NCI-H1105 treated with DMSO at 0.1 percent for 48 hours (cell line): ENCODE data around the gene ALDH1A2.
"Not testable (repeated sequence)": the region's sequence is repeated elsewhere in the genome, so short reads cannot be mapped to it uniquely, and the experiment has no call there.

Experiments used
- DNase-seq: peaks from one replicate; lab custom pipeline; 2025; lab: John Stamatoyannopoulos, UW

Gene ALDH1A2

DNA sequence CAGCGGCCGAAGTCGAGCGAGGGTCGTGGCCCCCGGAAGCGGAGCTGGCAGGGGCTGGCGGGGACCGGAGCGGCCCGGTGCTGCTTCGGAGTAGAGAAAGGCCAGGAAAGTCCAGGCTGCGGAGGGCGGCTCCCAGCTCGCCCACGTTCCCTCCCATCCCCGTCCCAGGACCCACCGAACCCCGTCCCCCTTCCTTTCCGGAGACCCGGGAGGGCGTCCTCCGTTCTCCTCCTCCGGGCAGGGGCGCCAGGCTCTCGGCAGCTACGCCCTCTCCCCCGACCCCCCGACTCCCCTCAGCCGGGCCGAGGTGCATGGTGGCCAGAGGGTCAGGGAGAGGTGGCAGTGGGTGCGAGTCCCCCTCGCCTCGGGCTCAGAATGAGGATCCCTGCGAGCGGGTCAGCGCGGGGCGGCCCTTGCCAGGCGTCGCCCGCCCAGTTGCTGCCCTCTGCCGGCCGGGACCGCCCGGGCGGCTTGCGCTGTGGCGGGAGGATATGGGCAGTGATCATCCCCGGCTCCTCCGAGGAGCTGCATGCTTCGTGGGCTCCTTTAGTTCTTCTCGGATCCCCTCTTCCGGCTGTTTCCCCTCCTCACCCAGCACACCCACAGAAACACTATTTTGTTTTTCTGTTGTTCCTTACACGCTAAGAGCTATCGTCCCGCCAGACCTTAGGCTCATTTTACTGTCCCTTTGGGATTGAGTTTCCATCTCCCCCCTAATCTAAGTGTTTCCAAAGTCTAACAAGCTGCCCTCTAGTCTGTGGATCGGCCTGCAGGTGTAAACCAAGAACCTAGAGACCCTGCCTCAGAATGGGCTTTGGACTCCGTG, 744 bp upstream of the ALDH1A2 start:
- peak; percentile 70 for DNase-seq

DNA sequence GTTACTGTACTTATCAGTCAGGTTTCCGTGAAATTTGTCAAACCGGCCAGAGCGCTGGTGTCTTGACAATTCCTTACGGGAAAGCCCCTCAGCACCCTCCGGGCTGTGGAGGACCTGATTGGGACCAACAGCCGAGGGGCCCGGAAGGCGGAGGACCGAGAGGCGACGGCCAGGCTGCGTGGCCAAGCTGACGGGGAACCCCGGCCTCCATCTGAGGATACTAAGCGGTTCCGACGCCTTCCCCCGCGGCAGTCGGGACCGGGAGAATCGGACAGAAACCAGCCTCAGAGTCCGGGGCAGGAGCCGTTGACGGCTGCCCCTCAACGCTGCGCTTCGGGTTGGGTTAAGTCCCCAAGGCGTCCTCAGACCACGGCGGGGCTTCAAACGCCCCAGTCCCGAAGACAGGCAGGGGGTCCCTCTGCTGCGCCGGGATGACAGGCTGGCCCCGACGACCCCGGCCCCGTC, 499 bp downstream of the ALDH1A2 start:
- no peak for DNase-seq

DNA sequence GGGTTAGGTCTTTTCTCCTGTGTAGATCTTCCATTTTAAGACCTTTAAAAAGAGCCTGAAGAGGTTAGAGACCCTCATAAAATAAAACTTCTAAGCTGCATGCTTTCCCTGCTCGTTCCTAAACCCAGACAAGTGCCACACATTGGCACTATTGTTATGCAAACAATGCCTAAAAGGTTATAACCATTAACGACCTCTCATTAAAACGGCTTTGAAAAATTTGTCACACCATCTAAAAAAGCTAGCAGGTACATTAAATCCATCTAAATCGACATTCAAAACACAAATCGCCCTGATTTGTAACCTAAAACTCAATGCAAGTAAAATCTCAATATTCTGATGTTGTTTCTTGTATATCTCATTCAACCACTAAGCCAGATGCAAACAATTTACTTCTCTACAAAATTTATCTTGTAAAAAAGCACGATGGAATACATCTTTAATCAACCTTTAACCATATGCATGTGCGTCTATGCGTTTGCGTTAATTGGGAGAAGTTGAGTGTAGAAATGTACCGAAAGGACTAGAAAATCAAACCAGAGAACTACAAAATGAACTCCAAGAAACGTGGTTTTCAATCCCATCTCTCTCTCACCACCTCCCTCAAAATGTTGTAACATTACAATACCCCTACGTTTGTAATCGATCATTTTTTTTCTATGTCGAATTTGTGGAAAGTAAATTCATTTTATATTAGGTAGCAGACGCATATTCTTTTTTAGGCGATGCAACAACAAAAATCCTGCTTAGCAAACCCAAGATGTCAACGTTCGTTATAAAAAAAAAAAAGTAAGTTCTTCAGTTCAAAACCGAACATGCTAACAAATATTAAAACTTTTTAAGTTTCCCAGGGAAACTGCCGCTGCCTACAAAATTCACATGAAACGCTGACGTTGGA, 1.2 kb downstream of the ALDH1A2 start:
- peak; percentile 17 for DNase-seq

DNA sequence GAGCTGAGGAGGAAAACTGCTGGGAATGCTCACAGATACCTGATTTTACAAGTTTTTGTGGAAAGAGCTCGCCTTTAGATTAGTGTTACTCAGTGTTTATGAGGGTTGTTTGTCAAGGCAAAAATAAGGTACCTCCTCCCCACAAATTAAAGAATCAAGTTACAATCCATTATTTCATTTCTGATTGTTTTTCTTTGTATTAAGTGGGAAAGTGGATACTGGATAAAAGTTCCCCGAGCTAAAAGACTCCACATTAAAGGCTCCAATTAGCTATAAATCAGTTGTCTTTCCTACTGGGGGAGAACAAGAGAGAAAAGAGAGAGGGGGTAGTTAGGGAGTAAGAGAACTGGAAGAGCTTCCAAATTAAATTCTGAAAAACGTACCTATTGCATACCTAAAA, 1.9 kb downstream of the ALDH1A2 start:
- DNase-seq, result peak; percentile 46

DNA sequence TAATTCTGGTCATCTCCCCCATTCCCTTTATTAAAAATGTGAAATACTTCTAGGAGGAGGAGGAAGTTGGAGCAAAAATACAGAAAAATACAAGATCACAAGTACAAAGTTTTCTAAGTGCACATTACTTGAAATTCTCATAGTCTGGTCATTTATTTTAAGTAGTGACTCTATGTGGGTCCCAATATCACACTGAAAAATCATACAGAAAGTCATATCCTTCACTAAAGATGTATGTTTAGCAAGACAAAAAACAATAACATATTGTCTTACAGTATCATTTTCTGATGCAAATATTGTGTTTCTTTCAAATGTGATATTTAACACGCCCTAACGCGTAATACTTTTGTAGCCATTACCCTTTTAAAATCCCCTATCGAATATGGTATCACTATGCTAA, 2.5 kb downstream of the ALDH1A2 start:
- no peak for DNase-seq

DNA sequence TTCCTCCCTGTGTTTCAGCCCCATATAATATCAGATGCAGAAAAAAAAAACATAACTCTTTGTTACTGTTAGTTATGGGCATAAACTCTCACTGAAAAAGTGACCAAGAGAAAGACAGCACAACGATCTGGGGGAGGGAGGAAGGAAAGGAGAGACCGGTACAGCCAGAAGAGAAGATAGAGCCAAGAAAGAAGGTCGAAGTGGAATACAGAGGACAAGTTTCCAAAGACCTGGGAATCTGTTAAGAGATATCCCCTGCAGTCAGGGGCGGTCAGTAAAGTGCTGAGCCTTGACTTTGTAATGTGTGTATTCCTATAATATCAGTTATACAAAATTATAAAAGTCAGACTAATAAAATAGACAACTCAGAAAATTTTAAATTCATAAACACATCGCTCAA, 3.3 kb downstream of the ALDH1A2 start:
- DNase-seq, result no peak

DNA sequence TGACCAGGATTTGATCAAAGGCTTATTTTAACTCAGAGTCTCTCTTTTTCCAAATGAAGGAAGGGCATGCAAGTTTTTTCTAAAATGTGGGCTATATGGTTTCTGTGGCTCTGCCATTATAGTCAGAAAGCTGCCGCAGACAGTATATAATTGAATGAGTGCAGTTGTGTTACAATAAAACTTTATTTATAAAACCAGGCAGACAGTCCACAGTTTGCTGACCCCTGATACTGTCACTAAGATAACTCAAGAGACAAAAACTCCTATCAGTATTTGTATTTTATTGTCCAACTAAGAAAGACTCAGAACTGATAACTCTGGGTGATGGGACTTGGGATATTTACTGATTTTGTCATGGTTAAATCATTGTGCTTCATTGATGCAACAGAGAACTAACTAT, 4.9 kb downstream of the ALDH1A2 start:
- DNase-seq, result no peak

DNA sequence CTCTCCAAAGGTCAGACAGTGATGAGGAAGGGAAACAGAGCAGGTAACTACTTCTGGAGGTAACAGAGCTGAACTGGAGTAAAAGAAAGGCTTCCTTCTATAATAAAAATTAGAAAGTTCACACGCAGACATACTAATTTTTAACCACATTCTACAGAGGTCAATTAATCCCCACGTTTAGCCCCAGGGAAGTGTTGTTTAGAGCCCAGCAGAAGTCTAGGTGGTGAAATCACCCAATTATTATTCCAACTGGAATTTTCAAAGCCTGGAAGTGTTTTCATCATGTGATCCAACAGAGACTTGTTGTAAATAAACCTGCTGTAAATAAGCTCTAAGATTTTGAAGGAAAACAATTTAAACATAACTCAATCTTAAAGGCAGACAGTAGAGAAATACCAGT, 6.8 kb downstream of the ALDH1A2 start:
- no peak for DNase-seq

DNA sequence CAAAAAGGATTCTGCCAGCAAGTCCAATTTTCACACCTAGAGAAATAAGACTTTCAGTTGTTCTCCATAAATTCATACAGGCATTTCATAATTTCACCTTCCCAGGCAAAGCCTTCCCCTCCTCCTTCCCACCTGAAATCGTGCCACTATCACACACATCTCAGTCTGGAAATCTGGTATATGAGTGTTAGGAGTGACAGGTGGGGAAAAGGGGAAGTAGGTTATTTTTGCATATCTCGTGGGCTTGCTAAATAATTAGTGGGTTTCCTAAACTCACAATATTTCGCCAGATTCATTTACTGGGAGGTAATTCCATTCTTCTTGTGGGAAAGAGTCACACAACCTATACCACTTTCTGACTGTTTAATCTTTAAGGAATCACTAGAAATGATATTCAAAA, 7.4 kb downstream of the ALDH1A2 start:
- DNase-seq, result no peak

DNA sequence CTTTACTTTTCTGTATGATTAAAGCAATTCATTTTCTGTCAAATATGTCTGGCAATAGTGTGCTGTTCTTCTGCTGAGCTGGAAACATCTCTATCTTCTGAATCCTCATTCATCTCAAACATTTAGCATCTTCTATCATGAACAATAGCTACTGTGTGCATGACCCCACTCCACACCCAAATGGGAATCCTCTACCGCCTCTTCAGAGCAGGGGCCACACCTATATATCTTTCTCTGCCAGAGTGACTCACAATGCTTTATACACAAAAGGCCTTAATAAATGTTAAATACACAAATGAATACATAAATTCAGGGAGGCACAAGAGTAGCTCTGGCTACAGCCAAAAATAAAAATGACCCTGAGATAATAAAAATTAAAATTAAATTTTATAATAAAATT, 8.0 kb downstream of the ALDH1A2 start:
- DNase-seq, result no peak

DNA sequence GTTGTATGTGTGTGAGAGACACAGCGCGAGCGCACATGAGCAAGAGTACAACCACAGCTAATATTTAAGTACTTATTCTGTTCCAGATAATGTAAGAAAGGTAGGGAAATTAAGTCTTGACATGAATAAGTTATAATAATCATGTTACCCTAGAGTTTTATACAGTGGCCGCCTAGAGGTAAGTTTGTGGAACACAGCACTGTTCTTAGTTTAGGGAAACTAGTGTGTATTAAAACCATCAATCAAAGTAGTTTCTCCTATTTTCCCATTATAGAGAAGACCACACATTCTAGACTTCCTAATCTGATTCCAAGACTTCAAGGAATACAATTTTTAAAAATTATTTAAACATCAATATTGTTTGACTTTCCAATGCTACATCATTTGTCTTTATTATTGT, 9.5 kb downstream of the ALDH1A2 start:
- DNase-seq, result no peak

DNA sequence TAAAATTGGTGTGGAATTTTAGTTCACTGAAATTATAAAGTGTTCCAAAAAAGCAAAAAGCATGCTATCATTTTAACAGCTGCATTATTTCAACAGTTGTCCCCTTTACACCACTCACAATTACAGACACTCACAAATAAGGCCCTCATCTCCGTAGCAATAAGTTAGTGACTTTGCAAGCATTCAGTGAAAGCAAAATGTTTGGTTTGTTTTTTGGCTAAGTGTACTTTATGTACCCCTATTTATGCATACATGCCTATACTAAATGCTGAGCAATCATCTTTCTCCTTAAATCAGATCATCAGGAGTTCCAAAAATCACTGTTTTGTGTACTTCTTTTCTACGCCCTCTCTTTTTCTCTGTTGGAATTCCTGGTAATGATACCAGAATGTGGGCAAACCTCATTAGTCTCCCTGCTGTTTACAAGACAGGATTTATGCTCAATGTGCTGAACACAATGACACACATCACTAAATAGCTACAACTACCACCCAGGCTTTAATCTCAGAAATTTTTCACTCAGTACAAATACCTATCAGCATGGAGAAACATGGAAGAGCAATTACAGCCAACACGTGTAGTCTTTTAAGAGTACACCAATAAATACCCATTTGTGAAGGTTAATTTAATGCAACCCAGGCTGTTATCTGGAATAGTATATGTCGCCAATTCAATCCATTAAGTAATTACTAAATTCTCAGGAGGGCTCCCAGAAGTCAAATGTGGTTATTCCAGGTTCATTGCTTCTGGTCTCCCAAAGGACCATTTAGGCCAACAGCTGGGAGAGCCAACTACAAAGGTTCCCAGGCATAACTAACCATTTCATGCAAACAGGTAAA, 12.0 kb downstream of the ALDH1A2 start:
- peak; percentile 60 for DNase-seq

DNA sequence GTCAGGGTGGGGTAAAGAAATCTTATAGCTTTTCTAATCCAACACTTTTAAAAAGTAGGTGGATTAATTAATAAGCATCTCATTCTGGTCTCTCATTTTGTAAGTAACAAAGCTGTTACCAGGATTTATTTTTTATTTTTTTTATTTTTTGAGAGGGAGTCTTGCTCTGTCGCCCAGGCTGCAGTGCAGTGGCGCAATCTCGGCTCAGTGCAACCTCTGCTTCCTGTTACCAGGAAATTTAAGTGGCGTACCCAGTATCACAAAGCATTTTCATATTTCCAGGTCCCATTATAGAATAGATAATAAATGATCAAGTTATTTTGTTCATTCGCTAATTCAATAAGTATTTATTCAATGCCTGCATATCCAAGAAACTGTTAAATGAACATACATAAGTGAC, 13.2 kb downstream of the ALDH1A2 start:
- DNase-seq, result no peak

DNA sequence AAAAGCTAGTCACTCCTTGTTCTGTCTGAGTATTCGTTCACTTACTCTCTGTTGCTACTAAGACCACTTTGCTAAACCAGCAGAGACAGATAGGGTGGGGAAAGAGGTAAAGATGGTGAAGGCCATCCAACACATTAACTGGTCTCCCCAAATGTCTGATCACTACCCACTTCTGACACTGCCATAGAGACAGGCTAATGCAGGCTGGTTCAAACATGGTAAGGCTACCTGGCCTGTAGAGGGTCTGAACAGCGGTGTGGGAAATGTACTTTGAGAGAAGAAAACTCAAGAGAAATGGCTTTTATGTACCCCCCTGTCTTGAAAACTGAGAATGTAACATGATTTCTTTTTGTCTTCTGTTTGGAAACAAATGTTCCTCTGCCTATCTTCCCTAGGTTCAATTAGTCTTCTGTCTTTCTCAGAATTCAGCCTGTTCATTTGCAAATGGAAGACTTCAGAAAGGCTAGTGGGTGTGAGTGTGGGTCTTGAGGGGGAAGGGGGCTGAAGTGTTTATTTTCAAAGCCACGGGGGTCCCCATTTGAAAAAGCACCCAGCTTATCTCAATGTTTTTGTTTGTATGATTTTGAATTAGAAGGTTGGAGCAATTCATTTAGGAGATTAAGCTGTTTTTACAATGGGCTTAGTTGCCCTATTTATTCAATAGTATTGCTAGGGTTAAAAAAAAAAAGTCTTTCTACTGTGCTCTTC, 15.8 kb downstream of the ALDH1A2 start:
- no peak for DNase-seq

DNA sequence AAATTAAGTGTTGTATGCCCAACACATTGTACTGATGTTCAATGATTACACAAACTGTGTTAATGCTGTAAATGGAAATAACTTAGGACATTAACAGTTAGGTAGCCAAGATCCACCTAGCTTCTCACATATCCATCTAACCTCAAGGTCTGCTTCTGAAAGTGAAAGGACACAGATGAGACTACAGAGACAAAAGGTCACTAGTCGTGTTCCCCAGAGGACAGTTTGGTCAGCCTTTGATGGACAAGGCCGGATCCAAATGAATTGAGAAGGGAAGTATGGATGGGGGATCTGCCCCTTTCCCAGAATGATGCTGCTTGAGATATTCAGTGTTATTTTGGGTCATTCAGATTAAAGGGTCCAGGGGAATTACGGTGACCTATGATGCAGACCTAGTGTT, 17.2 kb downstream of the ALDH1A2 start:
- no peak for DNase-seq

DNA sequence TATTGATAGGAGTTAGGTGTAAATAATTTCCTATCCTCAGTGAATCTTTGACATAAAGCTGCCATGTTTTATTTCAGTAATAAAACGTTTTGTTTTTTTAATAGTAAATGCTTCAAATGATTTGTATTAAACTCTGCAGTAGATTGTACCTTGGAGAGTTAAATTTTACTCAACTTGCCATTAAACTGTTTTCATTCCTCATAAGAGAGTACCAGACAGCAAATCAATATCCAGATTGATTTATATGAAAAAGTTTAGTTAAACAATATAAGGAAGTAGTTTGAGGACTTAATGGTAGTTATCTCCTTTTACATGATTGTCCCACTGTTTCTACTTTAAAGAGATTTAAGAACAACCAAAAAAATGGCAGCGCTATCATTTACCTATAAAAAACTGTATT, 18.4 kb downstream of the ALDH1A2 start:
- no peak for DNase-seq

DNA sequence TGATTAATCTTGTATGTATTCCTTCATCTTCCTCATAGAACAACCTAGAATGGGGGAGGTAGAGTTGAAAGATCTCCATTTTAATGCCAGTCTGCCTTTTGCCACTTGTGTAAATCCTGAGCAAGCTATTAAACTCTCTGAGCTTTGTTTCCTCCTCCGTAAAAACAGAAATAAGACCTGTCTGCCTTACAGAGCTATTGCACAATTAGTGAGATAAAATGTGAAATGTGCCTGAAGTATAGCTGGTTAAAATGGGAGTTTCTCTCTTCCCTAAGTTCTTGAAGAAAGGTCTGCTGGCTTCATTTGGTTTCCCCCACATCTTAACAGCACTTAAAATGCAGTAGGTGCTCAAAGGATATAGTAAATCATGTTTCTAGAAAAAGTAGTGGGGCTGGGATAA, 19.0 kb downstream of the ALDH1A2 start:
- DNase-seq, result no peak

DNA sequence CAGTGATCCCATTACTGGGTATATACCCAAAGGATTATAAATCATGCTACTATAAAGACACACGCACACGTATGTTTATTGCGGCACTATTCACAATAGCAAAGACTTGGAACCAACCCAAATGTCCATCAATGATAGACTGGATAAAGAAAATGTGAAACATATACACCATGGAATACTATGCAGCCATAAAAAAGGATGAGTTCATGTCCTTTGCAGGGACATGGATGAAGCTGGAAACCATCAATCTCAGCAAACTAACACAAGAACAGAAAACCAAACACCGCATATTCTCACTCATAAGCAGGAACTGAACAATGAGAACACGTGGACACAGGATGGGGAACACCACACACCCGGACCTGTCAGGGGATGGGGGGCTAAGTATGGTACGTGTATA, 20.1 kb downstream of the ALDH1A2 start:
- not testable (repeated sequence) for DNase-seq

DNA sequence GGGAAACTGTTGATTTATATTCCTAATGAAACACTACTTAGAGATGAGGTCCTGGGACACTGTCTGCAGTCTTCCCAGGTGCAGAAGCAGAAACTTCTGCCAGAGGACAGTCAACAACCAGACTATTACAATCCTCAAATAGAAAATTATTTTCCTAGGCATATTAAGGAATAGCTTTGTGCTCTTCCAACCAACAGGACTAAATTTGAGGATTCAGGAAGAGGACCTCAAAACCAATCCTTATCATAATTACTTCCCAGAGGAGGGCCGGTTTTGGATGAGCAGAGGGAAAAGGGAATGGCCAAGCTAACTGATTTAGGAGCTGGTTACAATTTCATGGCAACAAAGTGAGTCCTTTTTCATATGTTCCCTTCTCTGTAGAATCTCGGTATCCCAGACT, 21.0 kb downstream of the ALDH1A2 start:
- no peak for DNase-seq

DNA sequence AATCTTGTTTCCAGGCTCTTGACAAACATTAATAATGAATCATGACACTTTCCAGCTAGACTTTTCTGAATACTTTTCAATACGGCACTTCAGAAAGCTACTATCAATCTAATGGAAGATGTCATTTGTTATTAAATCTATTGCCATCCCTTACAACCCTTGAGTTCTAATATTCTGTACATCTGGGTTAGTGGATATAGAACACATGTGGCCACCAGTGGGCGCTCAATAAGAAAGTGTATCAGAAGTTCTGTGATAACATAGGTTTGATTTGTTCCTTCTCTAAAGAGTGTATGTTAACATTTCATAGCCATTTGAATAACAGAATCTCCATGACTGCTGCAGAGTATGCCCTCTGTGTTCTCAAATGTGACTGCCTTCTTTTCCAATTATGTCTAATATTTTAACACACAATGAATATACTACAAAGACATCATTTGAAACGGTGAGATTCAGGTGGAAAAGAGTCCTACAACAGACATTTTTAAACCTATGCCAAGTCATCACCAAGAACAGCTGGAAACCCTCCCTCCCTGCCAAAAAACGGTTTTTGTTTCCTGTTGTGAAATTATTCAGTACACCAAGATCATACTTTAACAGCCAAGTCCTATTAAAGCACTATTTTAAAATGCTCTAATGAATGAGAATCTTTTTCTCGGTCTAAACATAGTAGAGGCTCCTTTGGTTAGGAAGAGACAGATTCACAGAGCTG, 22.2 kb downstream of the ALDH1A2 start:
- DNase-seq, result peak; percentile 42

DNA sequence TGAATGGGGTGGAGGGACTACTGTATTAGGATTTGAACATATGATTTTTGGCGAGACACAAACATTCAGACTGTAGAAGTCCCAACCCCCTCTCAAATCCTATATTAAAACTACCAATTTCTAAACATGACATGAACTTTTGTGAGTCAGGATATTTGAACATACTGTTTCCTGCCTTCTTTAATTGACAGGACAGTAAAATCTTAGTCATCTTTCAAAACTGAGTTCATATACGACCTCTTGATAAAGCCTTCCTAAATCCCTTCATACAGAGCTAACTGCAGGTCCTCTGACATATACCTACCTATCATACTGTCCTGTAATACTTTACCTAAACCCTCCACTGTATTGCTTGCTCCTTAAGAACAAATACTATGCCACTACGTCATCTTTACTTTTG, 23.5 kb downstream of the ALDH1A2 start:
- DNase-seq, result no peak
